ENCODE data around the gene HDGFL2.

Gene HDGFL2

GRCh38 chr19:4457654-4458395, 14.3 kb upstream of the HDGFL2 start, which contains the start of gene UBXN6:
UBXN6 (minus strand) TSS chr19:4457794; CDS start chr19:4457697, 97 bp downstream.
- intact Hi-C loops (cut with DNase I) = loop anchor here (1.0 to 2.0 kb wide), 2 partner anchors 13 to 56 kb away; partner anchors contain the start of gene CHAF1A

GRCh38 chr19:4464815-4465581, 7.1 kb upstream of the HDGFL2 start:
- DNase-seq = no peak
- intact Hi-C loops (cut with DNase I) = no loop called here

More at GRCh38 chr19:4457654-4458395, 14.3 kb upstream of the HDGFL2 start, which contains the start of gene UBXN6:
- DNase-seq = peak; percentile 96 to 100 (median 98)

- intact Hi-C loops (cut with DNase I) = no loop called here
- DNase-seq = no peak
Measured at GRCh38 chr19:4467835-4468234, 4.3 kb upstream of the HDGFL2 start.

- peak; percentile 96 to 100 (median 98) for DNase-seq
- intact Hi-C loops (cut with DNase I) = loop anchor here (2.0 to 5.0 kb wide), 2 partner anchors 15 to 224 kb away; partner anchors contain the start of genes UBXN6 and YJU2
Measured at GRCh38 chr19:4471403-4472173, 509 bp upstream of the HDGFL2 start.

GRCh38 chr19:4473011-4473762, 1.1 kb downstream of the HDGFL2 start:
- intact Hi-C loops (cut with DNase I) = loop anchor here (5.0 kb wide), 1 partner anchor 226 kb away; the partner anchor contains the start of gene YJU2
- DNase-seq = no peak

GRCh38 chr19:4473763-4474513, 1.8 kb downstream of the HDGFL2 start:
- intact Hi-C loops (cut with DNase I) = loop anchor here (5.0 kb wide), 1 partner anchor 227 kb away; the partner anchor contains the start of gene YJU2

GRCh38 chr19:4474514-4475022, 2.5 kb downstream of the HDGFL2 start:
- intact Hi-C loops (cut with DNase I) = loop anchor here (5.0 kb wide), 1 partner anchor 227 kb away; the partner anchor contains the start of gene YJU2
- DNase-seq = peak; percentile 36 to 97 (median 78)

More at GRCh38 chr19:4473763-4474513, 1.8 kb downstream of the HDGFL2 start:
- DNase-seq = no peak

- intact Hi-C loops (cut with DNase I) = no loop called here
Measured at GRCh38 chr19:4477034-4477801, 5.1 kb downstream of the HDGFL2 start.

GRCh38 chr19:4482721-4483364, 10.7 kb downstream of the HDGFL2 start:
- intact Hi-C loops (cut with DNase I) = no loop called here
- no peak for DNase-seq

More at GRCh38 chr19:4477034-4477801, 5.1 kb downstream of the HDGFL2 start:
- peak in 1 of 10 donors; percentile 64 for DNase-seq

- intact Hi-C loops (cut with DNase I) = no loop called here
- DNase-seq = no peak
Measured at GRCh38 chr19:4483385-4483784, 11.3 kb downstream of the HDGFL2 start.

GRCh38 chr19:4487572-4487971, 15.5 kb downstream of the HDGFL2 start:
- no peak for DNase-seq
- intact Hi-C loops (cut with DNase I) = no loop called here

GRCh38 chr19:4488496-4488895, 16.4 kb downstream of the HDGFL2 start:
- DNase-seq = no peak
- intact Hi-C loops (cut with DNase I) = no loop called here

GRCh38 chr19:4491446-4491845, 19.3 kb downstream of the HDGFL2 start:
- DNase-seq = no peak
- intact Hi-C loops (cut with DNase I) = no loop called here

GRCh38 chr19:4492337-4493103, 20.4 kb downstream of the HDGFL2 start:
- intact Hi-C loops (cut with DNase I) = no loop called here
- DNase-seq = no peak

GRCh38 chr19:4493104-4493928, 21.2 kb downstream of the HDGFL2 start:
- intact Hi-C loops (cut with DNase I) = no loop called here
- peak in 2 of 10 donors; percentile 43 to 87 for DNase-seq
